ENCODE data around the gene SLC12A4.

DNA sequence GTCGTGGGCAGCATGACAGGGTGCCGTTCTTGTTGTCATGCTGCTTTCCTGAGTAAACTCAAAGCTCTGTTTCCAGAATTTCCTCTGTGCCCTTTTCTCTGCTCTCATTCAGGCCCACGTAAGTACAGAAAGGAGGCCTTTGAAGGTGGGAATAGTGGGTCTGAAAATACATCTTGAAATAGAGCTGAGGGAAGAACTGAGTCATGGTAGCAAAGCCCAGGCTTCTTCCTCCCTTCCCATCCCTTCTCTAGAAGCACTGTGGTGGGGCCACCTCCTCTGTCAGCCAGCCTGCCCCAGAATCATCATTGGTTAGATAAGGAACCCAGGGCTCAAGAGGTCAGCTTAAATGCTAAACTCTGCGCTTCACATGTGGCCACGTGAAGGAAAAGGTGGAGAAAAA is 46.2 kb downstream of the SLC12A4 start:
- TF ChIP-seq CTCF (conservative IDR thresholded peaks at IDR 0.05; ENCODE audit: low read depth, low read length) (no peak), EZH2 (IDR thresholded peaks at IDR 0.05; ENCODE audit: borderline replicate concordance, low read depth, low read length, poor library complexity, severe bottlenecking) (no peak)
